Left ventricle myocardium superior (tissue), 1 donor: ENCODE measurements around the gene MCU. TPM values are rescaled to one million over a fixed set of nuclear protein-coding genes. Genes with fewer than 3 reads are reported as not detected.

Experiments
- ATAC-seq: fragments of 200-7000 bp; cut with Tn5 transposase; one replicate; pipeline ENCODE4 v1.9.1; 2020; ENCODE audit warnings: mild to moderate bottlenecking, moderate library complexity
- DNase-seq: peaks from one replicate; pipeline ENCODE4 v3.0.0-alpha.2; 2020
- intact Hi-C: fragments of 100-400 bp; cut with micrococcal nuclease; formaldehyde crosslinking; loops from one replicate; pipeline ENCODE4 v1.11.0; 2022
- total RNA-seq: library from RNA; stranded (reverse); fragmentation: NEBNext Ultra II Directional; extraction: Animal tissue kit (Norgen Biotek cat#: 25700); gene quantifications from one replicate; pipeline ENCODE4 v1.2.1, GENCODE V29; 2021
- donor health status: DM: no; HTN: yes; CAD: no; lungs with severe emphysema.

The MCU gene
- total RNA-seq, 1 donor from 2014 or later: 15.6 TPM

GRCh38 chr10:72784551-72785351, 92.8 kb downstream of the MCU start:
- intact Hi-C loops: no loop called here
- DNase-seq: peak; percentile 67
- peak; percentile 87 for ATAC-seq

- DNase-seq: no peak
- ATAC-seq: no peak
- intact Hi-C loops: no loop called here
Measured at GRCh38 chr10:72785409-72785808, 93.5 kb downstream of the MCU start.

GRCh38 chr10:72790216-72790990, 98.5 kb downstream of the MCU start:
- intact Hi-C loops: no loop called here
- ATAC-seq (no peak), DNase-seq (no peak)

GRCh38 chr10:72792288-72792687, 100.3 kb downstream of the MCU start:
- intact Hi-C loops: no loop called here
- no peak for DNase-seq
- ATAC-seq: no peak

GRCh38 chr10:72793752-72794151, 101.8 kb downstream of the MCU start:
- ATAC-seq: no peak

GRCh38 chr10:72794260-72794659, 102.3 kb downstream of the MCU start:
- intact Hi-C loops: no loop called here
- ATAC-seq (no peak), DNase-seq (no peak)

More at GRCh38 chr10:72793752-72794151, 101.8 kb downstream of the MCU start:
- no peak for DNase-seq
- intact Hi-C loops: no loop called here

GRCh38 chr10:72796042-72796441, 104.1 kb downstream of the MCU start:
- intact Hi-C loops: no loop called here
- ATAC-seq (no peak), DNase-seq (no peak)

GRCh38 chr10:72796538-72796937, 104.6 kb downstream of the MCU start:
- DNase-seq: no peak
- ATAC-seq: no peak
- intact Hi-C loops: no loop called here

- DNase-seq (no peak), ATAC-seq (no peak)
- intact Hi-C loops: no loop called here
Measured at GRCh38 chr10:72800000-72800740, 108.2 kb downstream of the MCU start.

- DNase-seq (no peak), ATAC-seq (no peak)
- intact Hi-C loops: no loop called here
Measured at GRCh38 chr10:72800741-72801092, 108.8 kb downstream of the MCU start.

- DNase-seq (no peak), ATAC-seq (no peak)
- intact Hi-C loops: no loop called here
Measured at GRCh38 chr10:72801263-72801868, 109.4 kb downstream of the MCU start.

GRCh38 chr10:72802332-72802731, 110.4 kb downstream of the MCU start:
- intact Hi-C loops: no loop called here

GRCh38 chr10:72802763-72803505, 111.0 kb downstream of the MCU start:
- ATAC-seq (peak; percentile 21), DNase-seq (no peak)
- intact Hi-C loops: no loop called here

More at GRCh38 chr10:72802332-72802731, 110.4 kb downstream of the MCU start:
- ATAC-seq: peak; percentile 33
- DNase-seq: no peak

- intact Hi-C loops: no loop called here
Measured at GRCh38 chr10:72808001-72808400, 116.1 kb downstream of the MCU start.

GRCh38 chr10:72809006-72809405, 117.1 kb downstream of the MCU start:
- ATAC-seq: no peak
- intact Hi-C loops: no loop called here

More at GRCh38 chr10:72808001-72808400, 116.1 kb downstream of the MCU start:
- ATAC-seq: no peak
- no peak for DNase-seq

GRCh38 chr10:72810976-72811375, 119.0 kb downstream of the MCU start:
- no peak for DNase-seq
- intact Hi-C loops: no loop called here

More at GRCh38 chr10:72809006-72809405, 117.1 kb downstream of the MCU start:
- DNase-seq: no peak

GRCh38 chr10:72812415-72812752, 120.4 kb downstream of the MCU start:
- no peak for DNase-seq
- ATAC-seq: no peak
- intact Hi-C loops: no loop called here

More at GRCh38 chr10:72810976-72811375, 119.0 kb downstream of the MCU start:
- no peak for ATAC-seq

- DNase-seq (no peak), ATAC-seq (no peak)
- intact Hi-C loops: no loop called here
Measured at GRCh38 chr10:72812753-72813430, 120.9 kb downstream of the MCU start.
